Ascending aorta (tissue), 2 donors: Measurements from ENCODE around the gene UGT2B7. TPM values are rescaled to one million over a fixed set of nuclear protein-coding genes. Genes with fewer than 3 reads are reported as not detected.
"Not testable (repeated sequence)": the region's sequence is repeated elsewhere in the genome, so short reads cannot be mapped to it uniquely, and the experiment has no call there.

ENCODE experiments used
- DNase-seq, 2 donors: peaks; one replicate each; pipeline ENCODE4 v3.0.0-alpha.2; 2019; ENCODE audit warnings: low spot score in 2 of 2
- H3K27ac ChIP-seq, 2 donors: fragments of 200-600 bp; sonication (generic); one replicate each; pipeline ENCODE4 v1.5.1; 2016 to 2017; ENCODE audit warnings: mild to moderate bottlenecking in 1 of 2
- H3K27me3 ChIP-seq: fragments of 200-600 bp; sonication (generic); one replicate; pipeline ENCODE4 v1.5.1; 2017
- H3K36me3 ChIP-seq, 2 donors: fragments of 200-600 bp; sonication (generic); one replicate each; pipeline ENCODE4 v1.5.1; 2016
- H3K4me1 ChIP-seq, 2 donors: fragments of 200-600 bp; sonication (generic); one replicate each; pipeline ENCODE4 v1.5.1; 2016 to 2017; ENCODE audit warnings: mild to moderate bottlenecking in 1 of 2
- H3K4me3 ChIP-seq, 2 donors: fragments of 200-600 bp; sonication (generic); one replicate each; pipeline ENCODE4 v1.5.1; 2016 to 2017; ENCODE audit warnings: mild to moderate bottlenecking in 1 of 2
- H3K9me3 ChIP-seq, 2 donors: fragments of 200-600 bp; sonication (generic); one replicate each; pipeline ENCODE4 v1.5.1; 2016
- intact Hi-C: fragments of 100-400 bp; cut with DNase I; formaldehyde crosslinking; loops from one replicate; pipeline ENCODE4 v1.15.1; 2023
- total RNA-seq: library from RNA; depleted of rRNA; stranded (reverse); fragments of >200 nt; gene quantifications from one replicate; pipeline ENCODE4 v1.1.0, GENCODE V29; 2016
- TF ChIP-seq, protein P1 (sequence below), 3 experiments: fragments of 200-600 bp in 2 of 3; fragments of 450-650 bp in 1 of 3; sonication (generic) in 2 of 3; IDR thresholded peaks; one replicate each; pipeline ENCODE4 v1.5.1; 2016 to 2019; ENCODE audit warnings: antibody characterized with exemption in 3 of 3, mild to moderate bottlenecking in 1 of 3, moderate library complexity in 1 of 3

UGT2B7 gene
- total RNA-seq, 1 donor from 2014 or later = not detected

DNA sequence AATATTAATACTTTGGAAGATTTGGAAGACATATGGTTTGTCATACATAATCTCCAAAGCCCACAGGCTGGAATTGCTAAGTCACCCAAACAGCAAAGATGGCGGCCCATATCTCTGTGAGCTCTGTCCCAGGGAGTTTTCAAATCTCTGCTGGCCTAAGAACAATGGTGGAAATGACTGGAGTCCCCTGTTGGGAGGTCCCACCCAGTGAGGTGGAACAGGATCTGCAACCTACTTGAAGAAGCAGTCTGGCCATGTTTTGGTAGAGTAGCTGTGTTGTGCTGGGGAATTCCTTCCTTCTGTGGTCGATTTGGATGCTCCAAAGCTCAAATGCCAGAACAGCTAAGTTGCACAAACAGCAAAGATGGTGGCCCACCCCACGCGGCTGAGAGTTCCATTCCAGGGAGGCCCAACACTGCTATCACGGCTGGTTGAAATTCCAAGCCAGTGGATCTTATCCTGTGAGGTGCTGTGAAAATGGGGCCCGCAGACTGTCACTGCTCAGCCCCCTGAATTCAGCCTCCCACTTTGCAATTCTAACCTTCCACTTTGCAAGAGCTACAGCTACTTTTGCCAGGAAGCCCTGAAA is 3.2 kb upstream of the UGT2B7 start:
- intact Hi-C loops = no loop called here
- DNase-seq = no peak
- TF ChIP-seq, protein P1, sequence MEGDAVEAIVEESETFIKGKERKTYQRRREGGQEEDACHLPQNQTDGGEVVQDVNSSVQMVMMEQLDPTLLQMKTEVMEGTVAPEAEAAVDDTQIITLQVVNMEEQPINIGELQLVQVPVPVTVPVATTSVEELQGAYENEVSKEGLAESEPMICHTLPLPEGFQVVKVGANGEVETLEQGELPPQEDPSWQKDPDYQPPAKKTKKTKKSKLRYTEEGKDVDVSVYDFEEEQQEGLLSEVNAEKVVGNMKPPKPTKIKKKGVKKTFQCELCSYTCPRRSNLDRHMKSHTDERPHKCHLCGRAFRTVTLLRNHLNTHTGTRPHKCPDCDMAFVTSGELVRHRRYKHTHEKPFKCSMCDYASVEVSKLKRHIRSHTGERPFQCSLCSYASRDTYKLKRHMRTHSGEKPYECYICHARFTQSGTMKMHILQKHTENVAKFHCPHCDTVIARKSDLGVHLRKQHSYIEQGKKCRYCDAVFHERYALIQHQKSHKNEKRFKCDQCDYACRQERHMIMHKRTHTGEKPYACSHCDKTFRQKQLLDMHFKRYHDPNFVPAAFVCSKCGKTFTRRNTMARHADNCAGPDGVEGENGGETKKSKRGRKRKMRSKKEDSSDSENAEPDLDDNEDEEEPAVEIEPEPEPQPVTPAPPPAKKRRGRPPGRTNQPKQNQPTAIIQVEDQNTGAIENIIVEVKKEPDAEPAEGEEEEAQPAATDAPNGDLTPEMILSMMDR (IDR thresholded peaks at IDR 0.05) = no peak
- Histone ChIP-seq H3K27ac (no peak overlapping the region), H3K36me3 (no peaks in the 10 kb centered on the region), H3K27me3 (no peaks in the 10 kb centered on the region), H3K4me1 (no peaks in the 10 kb centered on the region), H3K4me3 (no peak overlapping the region), H3K9me3 (no peaks in the 10 kb centered on the region)

DNA sequence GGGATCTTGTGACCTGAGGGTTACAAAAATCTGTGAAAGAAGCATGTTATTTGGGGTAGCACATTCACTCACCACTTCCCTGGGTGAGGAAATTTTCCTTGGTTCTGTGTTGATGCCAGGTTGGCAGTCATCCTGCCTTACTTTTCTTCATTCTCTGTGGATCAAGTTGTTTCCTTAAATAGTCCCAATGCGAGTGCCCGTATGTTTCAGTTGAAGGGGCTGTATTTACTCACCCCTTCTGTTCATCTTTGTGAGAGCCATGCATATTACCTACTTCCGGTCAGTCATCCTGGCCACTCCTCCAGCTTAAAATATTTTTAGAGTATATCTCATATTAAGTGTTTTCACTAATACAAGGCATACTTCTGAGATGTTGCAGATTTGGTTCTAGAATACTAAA is 2.6 kb upstream of the UGT2B7 start:
- no peaks in the 10 kb centered on the region for H3K4me1 ChIP-seq
- H3K27ac ChIP-seq = no peak overlapping the region
- TF ChIP-seq, protein P1 (IDR thresholded peaks at IDR 0.05) = no peak
- H3K4me3 ChIP-seq = no peak overlapping the region
- intact Hi-C loops = no loop called here
- no peaks in the 10 kb centered on the region for H3K27me3 ChIP-seq
- DNase-seq = no peak
- H3K9me3 ChIP-seq = no peaks in the 10 kb centered on the region
- no peaks in the 10 kb centered on the region for H3K36me3 ChIP-seq

DNA sequence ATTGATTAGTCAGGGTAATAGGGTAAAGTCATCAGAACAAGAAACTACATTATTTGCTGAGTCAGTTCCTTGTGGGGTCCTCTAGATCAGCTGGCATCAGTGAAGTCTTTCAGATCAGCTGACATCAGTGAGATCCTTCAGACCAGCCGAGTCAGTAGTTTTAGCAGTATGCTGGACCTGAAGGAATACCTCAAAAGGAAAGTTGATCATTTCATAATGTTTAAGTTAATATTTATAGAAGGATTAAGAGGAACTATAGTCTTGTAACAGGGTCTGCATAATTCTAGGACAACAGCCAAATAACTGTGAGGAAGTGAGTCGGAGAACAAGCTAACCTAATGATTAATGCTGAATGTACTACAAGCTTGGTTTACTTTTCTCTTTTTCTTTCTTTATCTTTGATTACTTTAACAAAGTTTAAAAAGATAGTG is 958 bp upstream of the UGT2B7 start:
- no peaks in the 10 kb centered on the region for H3K36me3 ChIP-seq
- H3K4me3 ChIP-seq = no peak overlapping the region
- H3K9me3 ChIP-seq = no peaks in the 10 kb centered on the region
- no peaks in the 10 kb centered on the region for H3K4me1 ChIP-seq
- intact Hi-C loops = no loop called here
- TF ChIP-seq, protein P1 (IDR thresholded peaks at IDR 0.05) = no peak
- no peak overlapping the region for H3K27ac ChIP-seq
- no peak for DNase-seq
- no peaks in the 10 kb centered on the region for H3K27me3 ChIP-seq

DNA sequence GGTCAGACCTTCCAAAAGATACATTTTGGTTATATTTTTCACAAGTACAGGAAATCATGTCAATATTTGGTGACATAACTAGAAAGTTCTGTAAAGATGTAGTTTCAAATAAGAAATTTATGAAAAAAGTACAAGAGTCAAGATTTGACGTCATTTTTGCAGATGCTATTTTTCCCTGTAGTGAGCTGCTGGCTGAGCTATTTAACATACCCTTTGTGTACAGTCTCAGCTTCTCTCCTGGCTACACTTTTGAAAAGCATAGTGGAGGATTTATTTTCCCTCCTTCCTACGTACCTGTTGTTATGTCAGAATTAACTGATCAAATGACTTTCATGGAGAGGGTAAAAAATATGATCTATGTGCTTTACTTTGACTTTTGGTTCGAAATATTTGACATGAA is 536 bp downstream of the UGT2B7 start:
- Histone ChIP-seq H3K27me3 (no peaks in the 10 kb centered on the region), H3K4me3 (no peak overlapping the region), H3K36me3 (no peaks in the 10 kb centered on the region), H3K27ac (no peak overlapping the region), H3K4me1 (no peaks in the 10 kb centered on the region), H3K9me3 (no peaks in the 10 kb centered on the region)
- TF ChIP-seq, protein P1 (IDR thresholded peaks at IDR 0.05) = no peak
- intact Hi-C loops = no loop called here
- DNase-seq = no peak

DNA sequence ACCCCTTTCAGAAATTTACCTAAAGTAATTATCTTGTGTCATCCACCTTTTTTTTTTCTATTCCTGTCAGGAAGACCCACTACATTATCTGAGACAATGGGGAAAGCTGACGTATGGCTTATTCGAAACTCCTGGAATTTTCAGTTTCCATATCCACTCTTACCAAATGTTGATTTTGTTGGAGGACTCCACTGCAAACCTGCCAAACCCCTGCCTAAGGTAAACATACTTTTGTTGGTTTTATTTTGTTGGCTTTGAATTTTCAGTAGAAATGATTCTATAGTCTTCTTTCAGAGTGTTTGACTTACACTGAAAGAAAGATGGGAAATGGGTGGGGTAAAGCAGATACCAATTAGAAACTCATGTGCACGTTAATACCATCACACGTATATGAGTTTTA is 2.2 kb downstream of the UGT2B7 start:
- H3K9me3 ChIP-seq = no peaks in the 10 kb centered on the region
- TF ChIP-seq, protein P1 (IDR thresholded peaks at IDR 0.05) = no peak
- H3K27me3 ChIP-seq = no peaks in the 10 kb centered on the region
- intact Hi-C loops = no loop called here
- H3K4me3 ChIP-seq = no peak overlapping the region
- H3K36me3 ChIP-seq = no peaks in the 10 kb centered on the region
- no peak for DNase-seq
- H3K4me1 ChIP-seq = no peaks in the 10 kb centered on the region
- H3K27ac ChIP-seq = no peak overlapping the region

DNA sequence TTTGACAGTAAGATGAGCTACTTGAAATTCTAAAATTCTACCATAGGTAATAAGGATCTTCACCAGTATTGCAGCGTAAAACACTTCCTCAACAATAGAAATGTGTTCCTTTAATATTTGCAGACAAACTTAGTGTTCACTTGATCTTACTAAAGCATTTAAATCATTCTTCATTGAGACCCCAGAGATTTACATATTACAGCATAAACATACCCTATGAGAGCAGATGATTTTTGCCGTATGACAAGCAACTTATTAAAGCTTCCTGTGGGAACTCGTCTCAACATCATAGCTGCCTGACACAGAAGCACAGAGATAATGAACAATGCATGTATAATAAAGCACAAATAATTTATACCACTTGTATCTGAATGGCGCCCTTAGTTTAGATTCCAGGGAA is 3.6 kb downstream of the UGT2B7 start:
- TF ChIP-seq, protein P1 (IDR thresholded peaks at IDR 0.05) = no peak
- Histone ChIP-seq H3K27ac (no peak overlapping the region), H3K4me3 (no peak overlapping the region), H3K36me3 (no peaks in the 10 kb centered on the region), H3K27me3 (no peaks in the 10 kb centered on the region), H3K9me3 (no peaks in the 10 kb centered on the region), H3K4me1 (no peaks in the 10 kb centered on the region)
- intact Hi-C loops = no loop called here
- no peak for DNase-seq

DNA sequence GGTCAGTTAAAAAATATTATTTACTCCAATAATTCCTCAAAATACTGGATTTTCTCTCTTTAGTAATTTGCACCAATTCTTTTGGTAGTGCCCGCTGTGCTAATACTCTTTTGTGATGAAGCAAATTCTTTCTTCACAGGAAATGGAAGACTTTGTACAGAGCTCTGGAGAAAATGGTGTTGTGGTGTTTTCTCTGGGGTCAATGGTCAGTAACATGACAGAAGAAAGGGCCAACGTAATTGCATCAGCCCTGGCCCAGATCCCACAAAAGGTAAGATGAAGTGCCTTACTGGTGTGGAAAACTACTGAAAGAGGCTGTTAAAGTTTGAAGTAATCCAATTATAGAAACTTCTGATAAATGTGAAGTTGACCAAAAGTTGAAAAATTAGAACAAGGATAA is 6.4 kb downstream of the UGT2B7 start:
- H3K9me3 ChIP-seq, intact Hi-C loops, H3K27me3 ChIP-seq, DNase-seq, H3K4me1 ChIP-seq, H3K36me3 ChIP-seq, H3K27ac ChIP-seq, H3K4me3 ChIP-seq: not testable (repeated sequence)
